ENCODE measurements around the gene CYP1A2.
"Not testable (repeated sequence)": the region's sequence is repeated elsewhere in the genome, so short reads cannot be mapped to it uniquely, and the experiment has no call there.

The CYP1A2 gene

DNA sequence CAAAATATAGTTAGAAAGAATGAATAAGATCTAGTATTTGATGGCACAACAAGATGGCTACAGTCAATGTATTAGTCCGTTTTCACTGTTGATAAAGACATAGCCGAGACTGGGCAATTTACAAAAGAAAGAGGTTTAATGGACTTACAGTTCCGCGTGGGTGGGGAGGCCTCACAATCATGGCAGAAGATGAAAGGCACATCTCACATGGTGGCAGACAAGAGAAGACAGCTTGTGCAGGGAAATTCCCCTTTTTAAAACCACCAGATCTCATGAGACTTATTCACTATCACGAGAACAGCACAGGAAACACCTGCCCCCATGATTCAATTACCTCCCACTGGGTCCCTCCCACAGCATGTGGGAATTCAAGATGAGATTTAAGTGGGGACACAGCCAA, 10.4 kb upstream of the CYP1A2 start:
- not testable (repeated sequence) for DNase-seq

DNA sequence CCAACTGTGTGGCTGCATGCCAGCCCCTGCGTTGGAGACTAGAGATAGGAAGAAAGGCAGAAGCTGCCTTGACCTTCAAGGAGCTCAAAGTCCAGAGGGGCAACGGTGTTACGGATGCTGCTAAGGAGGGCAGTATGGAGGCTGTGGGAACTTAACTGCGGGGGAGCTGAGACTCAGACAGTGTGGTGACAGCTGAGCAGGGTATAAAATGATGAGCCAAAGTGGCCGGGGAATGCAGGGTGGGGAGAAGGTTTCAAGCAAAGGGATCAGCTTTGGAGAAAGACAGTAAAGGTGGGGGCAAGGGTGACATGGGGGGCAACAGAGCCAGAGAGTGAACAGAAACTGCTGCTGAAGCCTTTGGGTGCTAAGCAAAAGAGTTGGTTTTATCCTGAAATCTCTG, 6.2 kb upstream of the CYP1A2 start:
- no peak for DNase-seq

DNA sequence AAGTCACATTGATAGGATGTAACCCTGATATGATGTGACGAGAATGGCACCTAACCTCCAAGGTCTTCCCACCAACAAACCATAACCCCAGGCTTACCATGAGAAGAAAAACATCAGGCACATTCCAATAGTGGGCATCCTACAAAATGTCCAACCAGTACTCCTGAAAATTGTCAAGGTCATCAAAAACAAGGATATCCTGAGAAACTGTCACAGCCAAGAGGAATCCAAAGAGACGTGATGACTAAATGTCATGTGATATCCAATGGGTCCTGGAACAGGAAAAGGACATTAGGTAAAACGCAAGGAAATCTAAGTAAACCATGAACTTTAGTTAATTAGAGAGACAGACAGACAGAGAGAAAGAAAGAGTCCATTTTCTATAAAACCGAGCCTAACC, 2.3 kb upstream of the CYP1A2 start:
- no peak for DNase-seq

DNA sequence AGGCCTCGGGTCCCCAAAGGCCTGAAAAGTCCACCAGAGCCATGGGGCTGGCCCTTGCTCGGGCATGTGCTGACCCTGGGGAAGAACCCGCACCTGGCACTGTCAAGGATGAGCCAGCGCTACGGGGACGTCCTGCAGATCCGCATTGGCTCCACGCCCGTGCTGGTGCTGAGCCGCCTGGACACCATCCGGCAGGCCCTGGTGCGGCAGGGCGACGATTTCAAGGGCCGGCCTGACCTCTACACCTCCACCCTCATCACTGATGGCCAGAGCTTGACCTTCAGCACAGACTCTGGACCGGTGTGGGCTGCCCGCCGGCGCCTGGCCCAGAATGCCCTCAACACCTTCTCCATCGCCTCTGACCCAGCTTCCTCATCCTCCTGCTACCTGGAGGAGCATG, 1.2 kb downstream of the CYP1A2 start:
- no peak for DNase-seq

DNA sequence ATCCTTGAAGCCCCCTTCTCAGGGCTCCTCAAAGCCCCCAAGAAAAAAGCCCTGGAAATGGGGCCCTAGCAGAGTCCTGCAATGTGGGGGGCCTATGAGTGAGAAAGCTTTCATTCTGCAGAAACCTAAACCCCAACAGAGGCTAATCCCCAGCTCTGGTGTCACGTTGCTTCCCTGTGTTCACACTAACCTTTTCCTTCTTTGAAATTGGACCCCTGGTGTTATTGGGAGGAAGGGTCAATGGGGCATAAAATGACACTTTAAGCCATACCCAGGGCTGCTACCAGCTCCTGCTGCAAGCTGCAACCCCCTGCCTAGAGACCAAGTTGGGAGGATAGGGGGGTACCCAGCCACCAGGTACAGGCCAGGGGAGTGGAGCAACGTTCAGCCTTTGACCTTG, 2.1 kb downstream of the CYP1A2 start:
- DNase-seq: no peak

DNA sequence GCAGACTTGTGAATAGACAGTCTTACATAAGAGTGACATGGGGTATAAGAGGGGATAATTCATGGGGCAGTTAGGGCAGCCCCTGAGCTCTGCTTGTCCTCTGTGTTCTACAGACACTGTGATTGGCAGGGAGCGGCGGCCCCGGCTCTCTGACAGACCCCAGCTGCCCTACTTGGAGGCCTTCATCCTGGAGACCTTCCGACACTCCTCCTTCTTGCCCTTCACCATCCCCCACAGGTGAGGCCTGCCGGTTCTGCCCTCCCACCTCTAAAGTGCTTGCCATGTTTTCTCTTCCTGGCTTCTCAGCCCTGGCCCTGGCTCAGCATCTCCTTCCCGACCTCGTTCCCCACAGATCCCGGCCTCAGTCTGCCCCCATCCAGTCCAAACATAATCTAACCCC, 3.4 kb downstream of the CYP1A2 start:
- no peak for DNase-seq

DNA sequence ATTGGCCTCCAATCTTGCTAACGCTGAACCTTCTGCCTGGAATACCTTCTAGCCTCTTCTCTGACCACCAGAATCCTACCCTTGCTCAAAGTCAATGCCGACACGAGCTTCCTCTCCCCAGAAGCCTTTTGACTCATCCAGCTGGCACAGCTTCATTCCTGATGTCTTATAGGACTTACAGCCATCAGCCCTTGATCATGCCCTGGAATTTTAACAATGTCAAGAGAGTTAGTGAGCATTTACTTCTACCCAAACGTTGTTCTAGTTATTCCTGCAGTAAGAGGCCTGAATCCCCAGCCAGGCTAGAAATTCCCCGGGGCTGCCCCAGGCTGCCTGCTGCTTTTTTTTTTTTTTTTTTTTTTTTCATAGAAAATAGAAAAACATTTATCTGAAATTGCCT, 3.9 kb downstream of the CYP1A2 start:
- no peak for DNase-seq

DNA sequence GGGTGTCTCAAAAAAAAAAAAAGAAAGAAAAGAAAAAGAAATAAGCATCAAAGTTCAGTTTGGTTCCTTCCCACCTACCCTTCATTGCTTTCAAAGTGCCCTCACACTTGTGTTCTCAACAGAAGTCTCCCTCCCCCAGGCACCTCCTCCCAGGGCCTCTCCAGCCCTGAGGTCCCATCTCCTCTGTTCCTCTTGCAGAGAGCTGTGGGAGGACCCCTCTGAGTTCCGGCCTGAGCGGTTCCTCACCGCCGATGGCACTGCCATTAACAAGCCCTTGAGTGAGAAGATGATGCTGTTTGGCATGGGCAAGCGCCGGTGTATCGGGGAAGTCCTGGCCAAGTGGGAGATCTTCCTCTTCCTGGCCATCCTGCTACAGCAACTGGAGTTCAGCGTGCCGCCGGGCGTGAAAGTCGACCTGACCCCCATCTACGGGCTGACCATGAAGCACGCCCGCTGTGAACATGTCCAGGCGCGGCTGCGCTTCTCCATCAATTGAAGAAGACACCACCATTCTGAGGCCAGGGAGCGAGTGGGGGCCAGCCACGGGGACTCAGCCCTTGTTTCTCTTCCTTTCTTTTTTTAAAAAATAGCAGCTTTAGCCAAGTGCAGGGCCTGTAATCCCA, 6.1 kb downstream of the CYP1A2 start:
- no peak for DNase-seq

DNA sequence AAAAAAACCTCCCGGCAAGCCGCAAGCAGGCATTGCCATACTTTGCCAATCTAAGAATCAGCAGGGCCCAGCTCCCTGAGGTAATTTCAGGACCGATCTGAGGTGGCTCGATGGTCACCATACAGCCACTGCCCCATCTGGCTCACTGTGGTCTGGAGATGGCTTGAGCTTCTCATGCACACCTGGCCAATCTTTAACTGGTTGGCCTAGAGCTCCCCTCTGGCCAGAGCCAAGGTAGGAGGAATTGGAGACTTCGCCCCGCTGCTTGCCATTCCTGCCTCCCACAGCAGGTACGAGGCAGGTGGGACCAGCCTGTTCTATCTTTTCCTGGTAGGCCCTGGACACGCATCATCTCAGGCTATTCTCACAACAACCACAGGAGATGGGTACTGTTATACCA, 10.1 kb downstream of the CYP1A2 start:
- DNase-seq: no peak

DNA sequence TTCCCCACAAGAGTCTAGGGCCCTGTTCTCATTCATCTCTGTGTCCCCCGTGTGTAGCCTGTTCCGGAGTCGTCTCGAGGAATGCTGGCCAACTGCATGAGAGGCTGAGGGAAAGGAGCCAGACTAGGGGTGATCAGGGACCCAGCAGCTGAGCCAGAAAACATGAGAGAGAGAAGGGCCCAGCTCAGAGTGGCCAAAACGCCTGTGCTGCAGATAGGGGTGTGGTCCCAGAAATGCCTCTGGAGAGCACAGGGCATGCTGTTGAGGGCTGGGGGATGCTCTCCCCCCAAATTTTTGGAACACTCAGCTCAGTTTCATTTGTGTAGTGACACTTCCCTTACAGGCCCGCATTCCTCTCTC, 14.1 kb downstream of the CYP1A2 start:
- DNase-seq: no peak

DNA sequence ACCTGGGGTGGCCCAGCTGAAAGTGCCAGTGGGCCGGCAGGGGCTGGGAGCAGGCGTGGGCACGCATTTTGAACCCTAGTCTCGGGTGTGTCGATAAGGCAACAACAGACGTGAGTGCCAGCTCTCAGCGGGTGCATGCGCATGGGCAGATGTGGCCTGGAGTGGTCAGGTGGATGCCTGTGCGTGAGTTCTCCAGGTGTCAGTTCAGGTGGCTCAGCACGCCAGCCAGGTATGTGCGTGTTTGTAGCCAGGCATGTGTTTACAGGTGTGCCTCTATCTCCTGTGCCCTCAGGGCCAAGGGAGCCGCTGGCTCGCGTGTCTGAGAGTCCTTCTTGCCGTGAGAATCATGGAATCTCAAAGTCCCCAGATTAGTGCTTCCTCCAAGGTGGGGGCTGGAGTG, 14.8 kb downstream of the CYP1A2 start:
- no peak for DNase-seq

DNA sequence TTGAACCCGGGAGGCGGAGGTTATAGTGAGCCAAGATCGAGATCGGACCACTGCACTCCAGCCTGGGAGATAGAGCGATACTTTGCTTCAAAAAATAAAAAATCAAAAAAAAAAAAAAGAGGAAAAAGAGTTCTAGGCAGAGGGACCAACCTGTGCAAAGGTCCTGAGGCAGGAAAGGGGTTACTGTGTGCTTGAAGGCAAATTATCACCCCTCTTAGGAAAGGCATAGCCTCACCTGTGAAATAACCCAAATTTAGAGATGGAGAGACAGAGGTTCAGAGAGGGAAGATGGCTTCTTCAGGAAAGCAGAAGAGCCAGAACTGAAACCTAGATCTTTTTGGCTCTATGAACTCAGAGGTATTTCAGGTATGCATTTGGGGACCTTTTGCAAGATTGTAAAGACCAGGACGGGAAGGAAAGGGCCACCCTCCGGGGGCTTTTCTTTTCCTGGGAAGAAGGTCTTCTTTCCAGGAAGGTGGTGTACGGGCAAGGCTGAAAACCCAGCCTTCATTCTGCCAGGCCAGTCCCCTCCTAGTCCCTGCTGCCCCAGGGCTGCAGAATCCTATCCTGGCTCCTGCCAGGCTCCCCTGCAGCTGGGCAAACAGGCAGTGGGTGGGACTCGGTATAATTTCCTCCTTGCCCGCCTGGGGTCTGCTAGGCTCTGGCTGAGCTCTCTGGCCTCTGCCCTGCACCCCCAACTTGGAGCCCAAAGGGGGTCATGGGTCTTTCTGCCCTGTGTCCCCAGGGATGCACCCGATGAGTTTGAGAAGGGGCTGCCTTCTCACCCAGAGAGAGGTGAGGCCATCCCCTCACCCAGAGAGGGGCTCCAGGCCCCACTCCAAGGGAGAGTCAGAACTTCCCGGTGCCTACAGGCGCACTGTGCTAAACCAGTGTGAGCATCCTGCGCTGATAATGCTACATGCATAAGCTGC, 18.8 kb downstream of the CYP1A2 start:
- DNase-seq: no peak

DNA sequence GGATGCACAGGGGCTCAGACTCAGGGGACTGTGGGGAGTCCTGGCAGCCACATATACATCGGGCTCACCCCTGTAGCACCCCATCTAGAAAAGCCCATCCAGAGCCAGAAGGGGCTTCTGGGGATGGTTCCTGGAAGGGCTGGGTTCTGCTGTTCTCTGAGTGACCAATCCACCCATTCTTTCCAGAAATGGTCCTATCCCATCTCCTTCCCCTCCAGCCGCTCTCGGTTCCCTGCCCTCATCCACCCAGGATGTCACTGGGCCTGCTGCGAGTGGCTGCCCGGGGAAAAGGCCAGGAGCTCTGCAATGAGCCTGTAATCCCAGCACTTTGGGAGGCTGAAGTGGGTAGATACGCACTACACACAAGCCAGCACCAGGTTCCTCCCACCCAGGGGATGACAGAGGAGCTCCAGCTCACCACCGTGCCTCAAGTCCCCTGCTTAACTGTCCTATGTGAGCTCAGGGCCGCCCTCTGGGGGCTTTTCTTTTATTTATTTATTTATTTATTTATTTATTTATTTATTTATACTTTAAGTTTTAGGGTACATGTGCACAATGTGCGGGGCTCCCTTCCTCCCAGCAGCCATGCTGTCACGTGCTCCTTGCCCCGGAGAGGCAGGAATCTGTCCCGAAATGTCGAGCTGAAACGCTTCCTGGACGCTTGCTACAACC, 19.6 kb downstream of the CYP1A2 start:
- DNase-seq: no peak

DNA sequence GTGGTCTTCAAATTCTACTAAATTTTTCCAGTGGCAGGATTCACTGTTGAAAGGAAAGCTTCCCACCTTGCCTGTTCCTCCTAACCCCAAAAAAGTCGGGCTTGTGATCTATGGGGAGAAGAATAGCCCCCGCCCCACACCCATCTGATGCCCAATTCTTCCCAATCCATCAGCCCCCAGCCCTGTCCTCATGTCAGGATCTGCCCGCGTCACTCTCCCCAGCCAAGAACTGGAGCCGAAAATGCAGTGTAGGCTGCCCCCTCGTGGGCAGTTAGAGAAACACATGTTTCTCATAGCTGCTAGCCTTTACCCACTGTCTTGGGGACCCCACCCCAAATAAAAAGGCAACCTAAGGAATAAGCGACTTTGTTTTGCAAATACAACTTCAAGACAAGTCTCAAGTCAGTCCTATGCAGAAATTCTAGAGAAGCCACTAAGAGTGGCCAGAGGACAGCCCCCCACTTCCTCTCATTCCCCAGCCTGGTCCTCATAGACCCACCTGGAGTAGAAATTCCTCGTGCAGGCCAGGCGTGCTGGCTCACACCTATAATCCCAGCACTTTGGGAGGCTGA, 20.2 kb downstream of the CYP1A2 start:
- peak; percentile 58 for DNase-seq

DNA sequence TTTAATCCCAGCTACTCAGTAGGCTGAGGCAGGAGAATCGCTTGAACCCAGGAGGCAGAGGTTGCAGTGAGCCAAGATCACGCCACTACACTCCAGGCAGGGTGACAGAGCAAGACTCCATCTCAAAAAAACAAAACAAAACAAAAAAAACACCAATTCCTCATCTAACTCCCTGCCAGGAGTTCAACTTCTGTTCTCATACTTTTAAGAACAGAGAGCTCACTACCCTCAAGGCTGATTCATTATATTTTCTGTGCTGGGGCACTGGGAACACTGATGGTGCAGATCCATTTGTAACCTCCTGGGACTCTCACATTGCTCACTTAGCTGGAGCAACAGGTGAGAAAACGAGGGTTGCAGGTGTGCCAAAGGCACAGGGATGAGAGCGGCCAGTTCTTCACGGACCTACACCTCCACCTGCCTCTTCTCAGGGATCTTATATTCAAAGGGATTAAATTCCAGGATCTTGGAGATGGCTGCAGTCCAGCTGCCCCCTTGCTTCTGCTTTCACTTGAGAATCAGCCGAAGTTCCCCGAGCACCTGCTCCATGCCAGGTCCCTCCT, 20.9 kb downstream of the CYP1A2 start:
- DNase-seq: no peak

DNA sequence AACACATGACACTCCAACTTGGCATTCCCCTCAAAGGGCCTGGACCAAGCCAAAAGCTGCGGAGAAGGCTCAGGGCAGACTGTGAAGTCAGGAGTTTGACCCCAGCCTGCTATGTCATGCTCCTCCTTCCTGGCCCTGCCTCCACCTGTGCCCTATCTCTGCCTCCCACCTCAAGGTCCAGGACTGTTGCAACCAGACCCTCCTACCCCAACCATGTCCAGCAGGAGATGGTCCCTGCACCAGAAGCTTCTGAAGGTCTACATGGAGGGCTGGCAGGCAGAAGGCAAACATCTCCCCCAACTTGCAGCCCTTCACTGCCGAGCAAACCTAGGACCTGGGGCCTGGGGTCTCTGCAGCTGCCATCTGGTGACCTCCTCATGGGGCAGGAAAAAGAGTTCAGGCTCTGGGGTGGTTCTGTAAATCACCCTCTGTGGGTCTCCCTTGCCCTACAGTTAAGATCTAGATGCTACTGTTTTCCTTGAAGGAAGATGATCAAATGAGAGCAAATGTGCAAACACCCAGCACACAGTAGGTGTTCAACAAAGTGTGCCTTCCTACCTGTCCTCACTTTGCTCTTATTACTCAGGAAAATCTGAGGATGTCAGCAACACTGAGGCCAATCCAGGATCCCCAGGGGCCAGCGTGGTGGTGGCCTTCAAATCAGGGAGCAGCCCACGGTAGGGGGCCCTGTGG, 21.7 kb downstream of the CYP1A2 start:
- DNase-seq: no peak

DNA sequence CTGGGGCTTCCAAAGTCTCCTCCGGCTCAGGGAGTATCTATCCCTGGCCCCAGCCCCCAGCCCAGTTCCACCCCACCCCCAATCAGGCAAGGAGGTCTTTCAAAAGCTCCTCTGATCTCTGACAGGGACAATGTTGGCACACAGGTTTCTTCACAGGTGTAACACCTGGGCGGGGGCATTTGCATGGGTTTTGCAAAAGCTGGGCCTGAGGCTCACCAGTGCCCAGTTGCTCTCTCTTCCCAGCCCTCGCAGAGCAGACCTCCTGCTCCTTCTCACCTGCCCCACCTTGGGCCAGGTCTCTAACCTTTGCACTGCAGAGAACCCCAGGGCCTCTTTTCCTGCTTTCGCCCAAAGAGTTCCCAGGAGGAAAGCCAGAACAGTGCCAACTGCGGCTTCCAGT, 24.7 kb downstream of the CYP1A2 start:
- DNase-seq: no peak

DNA sequence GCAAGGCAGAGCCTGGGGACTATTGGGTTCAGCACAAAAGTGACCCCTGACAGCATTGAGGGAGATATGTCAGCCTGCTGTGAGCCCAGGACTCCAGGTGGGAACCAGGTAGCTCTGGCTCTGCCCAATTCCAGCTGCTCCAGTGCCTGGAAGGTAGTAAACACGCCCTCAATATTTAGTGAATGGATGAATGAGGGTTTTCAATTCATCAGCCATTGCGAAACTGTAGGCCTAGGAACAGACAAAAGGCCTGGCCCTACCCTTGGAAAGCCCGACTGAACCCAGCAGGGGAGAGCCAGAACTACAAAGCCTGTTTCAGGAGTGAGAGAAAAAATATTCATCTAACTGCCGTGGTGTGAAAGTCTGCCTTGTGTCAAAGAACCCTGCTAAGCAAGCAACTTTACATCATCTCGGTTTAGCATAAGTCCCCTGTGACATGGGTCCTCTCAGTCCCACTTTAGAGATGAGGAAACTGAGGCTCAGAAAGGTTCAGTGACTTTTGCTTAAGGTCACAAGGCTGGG, 25.1 kb downstream of the CYP1A2 start:
- DNase-seq: no peak

DNA sequence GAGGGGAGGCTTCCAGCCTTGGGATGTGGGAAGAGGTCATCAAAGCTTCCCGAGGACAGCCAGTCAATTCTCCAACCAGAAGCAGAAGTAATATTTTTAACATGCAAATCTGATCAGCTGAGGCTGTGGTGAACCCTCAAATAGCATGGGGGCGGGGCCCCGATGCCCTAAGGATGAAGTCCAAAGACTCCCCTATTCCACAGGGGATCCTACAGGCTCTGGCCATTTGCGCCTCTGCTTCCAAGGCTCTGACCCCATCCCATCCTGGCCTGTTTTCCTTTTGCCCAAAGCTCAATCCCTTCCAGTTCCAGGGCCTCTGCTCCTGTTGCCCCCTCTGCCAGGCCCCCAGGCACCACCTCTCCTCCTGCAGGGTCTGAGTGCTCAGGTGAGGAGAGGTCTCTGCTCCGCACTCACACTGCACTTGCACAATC, 26.5 kb downstream of the CYP1A2 start:
- no peak for DNase-seq

DNA sequence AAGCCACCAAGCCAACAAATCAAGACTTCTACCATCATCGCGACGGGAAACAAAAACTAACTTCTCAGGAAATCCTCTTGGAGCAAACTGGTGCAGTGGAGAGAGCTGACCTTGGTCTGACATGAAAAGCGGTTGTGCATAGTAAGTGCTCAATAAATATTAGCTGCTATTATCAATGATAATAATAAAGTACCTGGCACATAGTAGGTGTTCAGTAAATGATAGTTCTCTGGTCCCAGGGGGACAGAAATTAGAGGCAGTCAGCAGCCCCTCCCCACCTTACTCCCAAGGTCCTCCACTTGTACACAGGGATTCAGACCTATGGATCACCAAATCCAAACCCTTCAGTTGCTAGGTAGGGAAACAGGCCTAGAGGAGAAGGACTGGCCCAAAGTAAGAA, 27.2 kb downstream of the CYP1A2 start:
- no peak for DNase-seq

DNA sequence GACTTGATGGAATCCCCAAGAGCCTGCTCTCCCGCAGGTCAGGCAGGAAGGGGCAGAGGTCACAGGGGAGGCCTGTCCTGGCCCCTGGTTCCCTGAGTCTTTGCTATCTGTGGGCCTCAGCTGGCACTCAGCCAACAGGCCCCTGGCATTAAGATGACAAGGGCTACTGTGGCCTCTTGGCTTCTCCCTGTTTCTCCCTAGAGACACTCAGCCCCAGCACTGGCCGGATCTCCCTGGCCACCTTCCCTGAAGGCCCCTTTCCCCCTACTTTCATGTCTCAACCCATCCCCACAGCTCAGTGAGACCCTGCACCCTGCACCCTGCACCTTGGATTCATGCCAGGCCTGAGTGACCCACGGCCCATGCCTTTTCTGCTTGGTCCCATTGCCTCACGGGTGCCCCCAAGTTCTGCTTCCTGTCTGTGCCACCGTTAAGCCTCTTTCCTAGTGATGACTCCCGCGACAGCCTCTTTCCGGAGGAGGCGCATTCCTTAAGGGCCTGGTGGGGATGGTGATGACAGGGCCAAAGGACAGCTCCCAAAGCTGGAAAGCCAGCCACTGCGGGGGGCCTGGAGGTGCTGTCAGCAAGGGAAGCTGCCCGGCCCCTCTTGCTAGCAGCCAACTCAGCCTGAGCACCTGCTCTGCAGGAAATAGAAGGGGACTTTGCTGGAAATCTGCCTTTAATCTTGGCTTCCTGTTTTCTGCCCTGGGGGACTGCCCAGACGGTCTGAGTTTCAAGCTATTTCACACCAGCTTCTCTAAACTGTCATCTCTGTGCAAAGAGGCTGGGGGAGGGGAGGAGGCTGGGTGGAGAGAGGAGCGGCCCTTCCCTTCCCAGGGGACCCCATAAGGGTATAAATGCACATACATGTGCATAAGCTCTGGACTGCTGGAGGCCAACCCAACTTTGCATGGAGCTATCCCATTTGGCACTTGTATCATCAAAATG, 28.4 kb downstream of the CYP1A2 start:
- peak; percentile 60 for DNase-seq
